Measurements from ENCODE around the gene RAMP3. TPM values are rescaled to one million over a fixed set of nuclear protein-coding genes. Genes with fewer than 3 reads are reported as not detected.

The RAMP3 gene, protein sequence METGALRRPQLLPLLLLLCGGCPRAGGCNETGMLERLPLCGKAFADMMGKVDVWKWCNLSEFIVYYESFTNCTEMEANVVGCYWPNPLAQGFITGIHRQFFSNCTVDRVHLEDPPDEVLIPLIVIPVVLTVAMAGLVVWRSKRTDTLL
- total RNA-seq, result 100 to 1,000 TPM in 1 of 4 donors, 10 to 100 TPM in 3; 24.6 to 166 (median 50.8) TPM

GRCh38 chr7:45157653-45158401 lies at the start of gene RAMP3:
TSS of gene RAMP3 (plus strand) at chr7:45157791. CDS start at chr7:45157829, 38 bp downstream.
- TF ChIP-seq, protein P1, sequence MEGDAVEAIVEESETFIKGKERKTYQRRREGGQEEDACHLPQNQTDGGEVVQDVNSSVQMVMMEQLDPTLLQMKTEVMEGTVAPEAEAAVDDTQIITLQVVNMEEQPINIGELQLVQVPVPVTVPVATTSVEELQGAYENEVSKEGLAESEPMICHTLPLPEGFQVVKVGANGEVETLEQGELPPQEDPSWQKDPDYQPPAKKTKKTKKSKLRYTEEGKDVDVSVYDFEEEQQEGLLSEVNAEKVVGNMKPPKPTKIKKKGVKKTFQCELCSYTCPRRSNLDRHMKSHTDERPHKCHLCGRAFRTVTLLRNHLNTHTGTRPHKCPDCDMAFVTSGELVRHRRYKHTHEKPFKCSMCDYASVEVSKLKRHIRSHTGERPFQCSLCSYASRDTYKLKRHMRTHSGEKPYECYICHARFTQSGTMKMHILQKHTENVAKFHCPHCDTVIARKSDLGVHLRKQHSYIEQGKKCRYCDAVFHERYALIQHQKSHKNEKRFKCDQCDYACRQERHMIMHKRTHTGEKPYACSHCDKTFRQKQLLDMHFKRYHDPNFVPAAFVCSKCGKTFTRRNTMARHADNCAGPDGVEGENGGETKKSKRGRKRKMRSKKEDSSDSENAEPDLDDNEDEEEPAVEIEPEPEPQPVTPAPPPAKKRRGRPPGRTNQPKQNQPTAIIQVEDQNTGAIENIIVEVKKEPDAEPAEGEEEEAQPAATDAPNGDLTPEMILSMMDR (IDR thresholded peaks at IDR 0.05; ENCODE audit: low read depth), result no peak

DNA sequence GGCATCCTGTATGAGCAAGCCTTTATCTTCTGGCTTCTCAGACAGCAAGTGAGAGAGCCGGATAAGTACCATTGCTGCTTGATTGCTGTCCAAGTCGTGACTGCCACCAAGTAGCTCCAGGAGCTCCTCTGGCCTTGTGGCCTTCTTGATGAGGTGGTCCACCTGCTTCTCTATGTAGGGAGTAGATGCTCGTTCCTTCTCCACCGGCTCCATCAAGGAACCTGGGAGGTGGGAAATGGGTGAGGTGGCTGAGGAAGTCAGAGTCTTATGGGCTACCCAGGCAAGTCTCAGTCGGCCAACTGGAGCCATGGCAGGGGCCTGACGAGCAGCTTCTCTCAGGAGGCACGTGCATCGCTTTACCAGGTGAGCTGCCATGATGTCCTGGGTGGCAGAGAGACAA lies 48.7 kb upstream of the RAMP3 start:
- TF ChIP-seq, protein P1 (IDR thresholded peaks at IDR 0.05; ENCODE audit: low read depth), result no peak

DNA sequence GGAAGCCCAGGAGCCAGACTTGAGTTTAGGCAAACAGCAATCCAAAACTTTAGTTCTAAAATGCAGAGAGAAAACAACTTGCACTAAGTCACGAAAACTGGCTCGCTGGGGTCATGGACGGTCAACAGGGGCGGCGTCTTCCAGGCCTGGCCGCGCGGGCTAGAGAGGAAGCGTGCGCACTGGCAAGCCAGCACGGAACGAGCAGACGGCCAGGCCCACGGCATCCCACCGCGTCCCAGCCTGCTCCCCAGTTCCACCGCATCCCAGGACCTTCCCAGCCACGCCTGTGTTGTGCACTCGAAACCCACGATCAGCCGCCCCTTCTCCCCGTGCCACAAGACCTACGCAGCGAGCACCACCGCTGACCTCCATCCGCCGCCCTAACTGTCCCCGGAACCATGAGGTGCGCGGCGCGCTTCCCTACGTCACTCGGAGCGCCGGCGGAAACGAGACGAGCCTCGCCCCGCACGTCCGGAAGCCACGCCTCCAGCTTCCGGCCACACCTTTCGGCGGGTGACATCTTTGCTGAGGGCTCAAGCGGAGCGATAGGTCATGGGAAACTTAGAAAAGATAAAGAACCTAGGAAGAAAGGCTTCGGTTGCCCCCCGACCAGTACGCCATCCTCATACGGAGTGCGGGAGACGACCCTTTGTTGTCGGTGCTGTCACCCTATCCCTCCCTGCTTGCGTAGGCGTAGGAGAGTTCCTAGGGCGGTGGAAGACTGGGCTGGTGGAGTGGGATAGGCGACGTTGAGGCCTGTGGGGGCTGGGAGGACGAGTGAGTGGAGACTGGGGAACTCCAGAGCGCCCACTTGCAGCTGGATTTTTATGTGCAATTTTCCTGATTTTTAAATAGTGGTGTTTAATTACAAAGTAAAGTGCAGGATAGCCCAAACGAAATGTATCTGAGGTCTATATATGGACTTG lies 46.0 kb upstream of the RAMP3 start, which contains the start of gene TBRG4:
Gene TBRG4 (minus strand): TSS at position 400 of the 926 bp plus-strand sequence. CDS start 2,460 bp downstream, outside the sequence.
- TF ChIP-seq, protein P1 (IDR thresholded peaks at IDR 0.05; ENCODE audit: low read depth), result no peak

- TF ChIP-seq, protein P1 (IDR thresholded peaks at IDR 0.05; ENCODE audit: low read depth), result no peak
Measured at GRCh38 chr7:45112648-45113047, 44.9 kb upstream of the RAMP3 start.

DNA sequence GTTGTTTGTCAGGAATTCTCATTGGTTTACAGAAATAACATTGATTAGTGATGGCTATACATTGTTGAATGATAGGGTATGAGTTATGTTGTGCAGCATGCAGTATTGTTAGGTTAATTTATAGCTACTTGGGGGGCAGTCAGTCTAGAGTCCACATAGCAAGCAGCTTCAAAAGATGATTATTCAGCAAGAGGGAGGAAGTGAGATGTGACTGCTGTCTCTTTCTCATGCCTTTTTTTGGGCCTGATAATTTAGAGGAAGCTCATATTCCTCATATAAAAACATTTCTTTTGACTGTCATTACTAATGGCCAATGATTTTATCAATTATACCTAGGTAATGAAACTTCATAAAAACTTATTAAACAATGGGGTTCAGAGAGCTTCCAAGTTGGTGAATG lies 42.7 kb upstream of the RAMP3 start:
- TF ChIP-seq, protein P1 (IDR thresholded peaks at IDR 0.05; ENCODE audit: low read depth), result no peak

DNA sequence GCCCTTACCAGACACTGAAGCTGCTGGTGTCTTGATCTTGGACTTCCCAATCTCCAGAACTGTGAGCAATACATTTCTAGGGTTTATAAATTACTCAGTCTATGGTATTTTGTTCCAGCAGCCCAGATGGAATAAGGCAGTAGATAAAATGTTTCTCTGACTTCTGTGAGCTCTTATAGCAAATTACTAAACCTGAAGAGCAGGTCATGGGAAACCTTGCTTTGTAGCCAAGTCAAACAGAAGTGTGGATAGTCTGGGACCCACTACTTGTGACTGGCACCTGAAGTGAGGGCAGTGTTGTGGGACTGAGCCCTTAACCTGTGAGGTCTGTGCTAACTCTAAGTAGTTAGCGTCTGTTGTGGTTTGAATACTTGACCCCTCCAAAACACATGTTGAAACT lies 41.5 kb upstream of the RAMP3 start:
- TF ChIP-seq, protein P1 (IDR thresholded peaks at IDR 0.05; ENCODE audit: low read depth), result no peak

All from subcutaneous adipose tissue (tissue), 4 donors.